K562 (cell line): ENCODE measurements around the gene TUBE1. TPM values are rescaled to one million over a fixed set of nuclear protein-coding genes. Genes with fewer than 3 reads are reported as not detected.

ENCODE experiments used
- ATAC-seq: fragments of 200-7000 bp; cut with Tn5 transposase; 3 replicates; pipeline ENCODE4 v1.9.1; 2020; ENCODE audit warnings: moderate library complexity
- BruUV-seq: library from RNA; stranded (reverse); fragments of 400-500 nt; replicated peaks from 2 replicates; lab custom pipeline; 2021; lab: Mats Ljungman, UMichigan
- CTCF ChIA-PET: fragments of 300-600 bp; formaldehyde crosslinking; extraction: SDS; loops from one replicate; lab custom pipeline; 2021; ENCODE audit warnings: low intra/inter-chr PET ratio; lab: Yijun Ruan, JAX
- POLR2A ChIA-PET: fragments of 300-600, 350-650 bp; sonication (Branson Sonifier 250); formaldehyde crosslinking; extraction: SDS; loops from one replicate; lab custom pipeline; 2021; ENCODE audit warnings: antibody characterized with exemption, inconsistent platforms; lab: Yijun Ruan, JAX
- DNase-seq, 4 experiments: peaks; one replicate each; pipeline versions ENCODE4 v3.0.0 to v3.0.0-alpha.2; 2011 to 2018; ENCODE audit warnings: low spot score in 3 of 4, mixed read lengths in 3 of 4; ENCODE audit errors: extremely low read depth in 1 of 4
- FAIRE-seq: peaks from 2 replicates; lab custom pipeline; 2011; peaks lifted over from hg19 to GRCh38; lab: Jason Lieb, UNC
- H2AFZ ChIP-seq: 2 replicates; pipeline ENCODE4 v1.6.0; 2011; ENCODE audit warnings: low read depth, low read length, control low read depth, inconsistent platforms
- H3K27ac ChIP-seq: fragments of 200-600 bp; 3 replicates; pipeline ENCODE4 v1.8.0; 2011; ENCODE audit warnings: low read depth, mild to moderate bottlenecking, control low read depth, inconsistent platforms, low read length, moderate library complexity, mixed read lengths; ENCODE audit errors: extremely low read depth
- H3K27me3 ChIP-seq, 2 experiments: fragments of 300-600 bp in 1 of 2; 2 replicates in 1 of 2; 3 replicates in 1 of 2; pipeline versions ENCODE4 v1.6.0 to v1.8.0; 2011; ENCODE audit warnings: inconsistent platforms in 2 of 2, low read length in 2 of 2, mild to moderate bottlenecking in 1 of 2, mixed read lengths in 1 of 2, moderate library complexity in 1 of 2; ENCODE audit not compliant: control insufficient read depth in 2 of 2, insufficient read depth in 2 of 2
- H3K36me3 ChIP-seq: fragments of 300-600 bp; 3 replicates; pipeline ENCODE4 v1.8.0; 2011; ENCODE audit warnings: mild to moderate bottlenecking, low read length, inconsistent platforms; ENCODE audit not compliant: control insufficient read depth, insufficient read depth
- H3K4me1 ChIP-seq, 2 experiments: fragments of 200-600 bp in 1 of 2; replicated peaks in 1 of 2; 2 replicates in 1 of 2; 3 replicates in 1 of 2; pipeline versions ENCODE4 v1.5.1 to v1.8.0; 2011; ENCODE audit warnings: inconsistent platforms in 2 of 2, low read length in 2 of 2, mild to moderate bottlenecking in 1 of 2, mixed read lengths in 1 of 2, moderate library complexity in 1 of 2; ENCODE audit not compliant: control insufficient read depth in 2 of 2, insufficient read depth in 2 of 2
- H3K4me2 ChIP-seq: 2 replicates; pipeline ENCODE4 v1.6.1; 2011; ENCODE audit warnings: low read length, control low read depth, inconsistent platforms, mixed read lengths; ENCODE audit not compliant: insufficient read depth
- H3K4me3 ChIP-seq: fragments of 200-600 bp; sonication (generic), shearing (Covaris generic); 2 replicates; pipeline ENCODE4 v1.5.1; 2016; ENCODE audit warnings: control low read depth, inconsistent platforms
- H3K79me2 ChIP-seq: fragments of 200-600 bp; 3 replicates; pipeline ENCODE4 v1.8.0; 2011; ENCODE audit warnings: low read length, inconsistent platforms; ENCODE audit not compliant: control insufficient read depth, insufficient read depth
- H3K9ac ChIP-seq, 2 experiments: 2 replicates each; pipeline versions ENCODE4 v1.6.0 to v1.6.1; 2011; ENCODE audit warnings: low read depth in 2 of 2, low read length in 2 of 2, control low read depth in 1 of 2, inconsistent platforms in 1 of 2, mild to moderate bottlenecking in 1 of 2, mixed read lengths in 1 of 2; ENCODE audit not compliant: insufficient read depth in 1 of 2
- H3K9me1 ChIP-seq: one replicate; pipeline ENCODE4 v1.6.0; 2011; ENCODE audit warnings: inconsistent platforms, mild to moderate bottlenecking, low read length, moderate library complexity; ENCODE audit not compliant: control insufficient read depth, insufficient read depth
- H3K9me3 ChIP-seq: replicated peaks from 2 replicates; pipeline ENCODE4 v1.5.1; 2011; ENCODE audit warnings: low read depth, low read length, inconsistent platforms; ENCODE audit not compliant: control insufficient read depth, insufficient read depth
- H4K20me1 ChIP-seq: replicated peaks from 2 replicates; pipeline ENCODE4 v1.6.1; 2011; ENCODE audit warnings: low read length, inconsistent platforms, mixed read lengths; ENCODE audit not compliant: control insufficient read depth, insufficient read depth
- CBX8 ChIP-seq: fragments of 200-600 bp; sonication (generic); IDR thresholded peaks from 2 replicates; pipeline ENCODE4 v1.6.1; 2012; ENCODE audit warnings: borderline replicate concordance, mixed run types, low read depth, mild to moderate bottlenecking, moderate library complexity, mixed read lengths, low read length, control low read depth, inconsistent platforms; ENCODE audit not compliant: poor library complexity, severe bottlenecking; ENCODE audit errors: extremely low read depth
- GABPB2 ChIP-seq: fragments of 250-450 bp; sonication (Bioruptor Pico); conservative IDR thresholded peaks from 2 replicates; pipeline ENCODE4 v1.5.1; 2021; ENCODE audit warnings: mild to moderate bottlenecking
- GTF2A2 ChIP-seq: IDR thresholded peaks from 2 replicates; pipeline ENCODE4 v1.6.1; 2016; ENCODE audit warnings: mild to moderate bottlenecking, missing genetic modification characterization, missing compliant biosample characterization
- NFRKB ChIP-seq: fragments of 450-650 bp; IDR thresholded peaks from 2 replicates; pipeline ENCODE4 v1.6.1; 2016; ENCODE audit warnings: low read depth
- NR1H2 ChIP-seq: sonication (generic); formaldehyde crosslinking; IDR thresholded peaks from 2 replicates; pipeline ENCODE4 v1.4.0; 2020; ENCODE audit warnings: mild to moderate bottlenecking, missing genetic modification reagents
- NR4A1 ChIP-seq, 2 experiments: fragments of 250-450 bp in 1 of 2; fragments of 450-650 bp in 1 of 2; sonication (Bioruptor Pico) in 1 of 2; IDR thresholded peaks; 2 replicates each; pipeline versions ENCODE4 v1.4.0 to v1.6.1; 2016 to 2020; ENCODE audit warnings: mild to moderate bottlenecking in 2 of 2, missing compliant biosample characterization in 1 of 2, missing genetic modification characterization in 1 of 2, moderate library complexity in 1 of 2
- RFX1 ChIP-seq: fragments of 450-650 bp; IDR thresholded peaks from 2 replicates; pipeline ENCODE4 v1.6.1; 2016; ENCODE audit warnings: mild to moderate bottlenecking, moderate library complexity
- RNF2 ChIP-seq: sonication (generic); IDR thresholded peaks from 2 replicates; pipeline ENCODE4 v1.6.1; 2016
- SRSF7 ChIP-seq: fragments of 200-400 bp; formaldehyde crosslinking; optimal IDR thresholded peaks from 2 replicates; pipeline ENCODE3; 2017; ENCODE audit warnings: mild to moderate bottlenecking, low read depth, low read length
- ZNF445 ChIP-seq: fragments of 250-450 bp; sonication (Bioruptor Pico); IDR thresholded peaks from 2 replicates; pipeline ENCODE4 v1.4.0; 2020; ENCODE audit warnings: low read depth, mild to moderate bottlenecking, moderate library complexity
- WGBS: fragments of 100-300 bp; shearing (Covaris generic); methylation state at CpG from one replicate; pipeline ENCODE4 v1.1.6; 2016; ENCODE audit warnings: low coverage, mixed read lengths; ENCODE audit not compliant: insufficient coverage; ENCODE audit errors: missing lambda C conversion rate; 5-methylcytosine and 5-hydroxymethylcytosine counted together
- in situ Hi-C: fragments of 300-500 bp; cut with MboI; formaldehyde crosslinking; loops from 4 replicates; pipeline ENCODE4 v1.15.0; 2018; ENCODE audit warnings: inconsistent platforms, mixed read lengths
- intact Hi-C: fragments of 100-400 bp; cut with micrococcal nuclease; formaldehyde crosslinking; loops from 2 replicates; pipeline ENCODE4 v1.14.2; 2022
- polyA plus RNA-seq, 8 experiments: library from polyadenylated mRNA; depleted of rRNA in 4 of 8; stranded (reverse) in 5 of 8; unstranded in 3 of 8; fragments of >200 nt; fragmentation: Nextera tagmentation in 2 of 8; fragmentation: Illumina TruSeq in 1 of 8; extraction: Ambion mirVana in 2 of 8; extraction: Trizol in 1 of 8; gene quantifications; 2 replicates each; pipeline versions ENCODE4 v1.2.1 to v1.2.3, GENCODE V29; 2011 to 2014; ENCODE audit warnings: inconsistent platforms in 1 of 8, missing spikeins in 1 of 8
- total RNA-seq, 7 experiments: library from RNA; depleted of rRNA in 6 of 7; stranded (reverse); fragments of >200 nt in 6 of 7; fragmentation: Illumina TruSeq in 2 of 7; extraction: Trizol in 2 of 7; gene quantifications; 2 replicates each; pipeline versions ENCODE4 v1.2.1 to v1.2.3, GENCODE V29; 2011 to 2021; ENCODE audit warnings: low replicate concordance in 1 of 7

Gene TUBE1
- total and polyA plus RNA-seq, 9 of the 15 experiments (the other 6 are each of a cell fraction or from before 2014, with no cell fraction given), result 18.9 to 58.4 (median 30.8) TPM

DNA sequence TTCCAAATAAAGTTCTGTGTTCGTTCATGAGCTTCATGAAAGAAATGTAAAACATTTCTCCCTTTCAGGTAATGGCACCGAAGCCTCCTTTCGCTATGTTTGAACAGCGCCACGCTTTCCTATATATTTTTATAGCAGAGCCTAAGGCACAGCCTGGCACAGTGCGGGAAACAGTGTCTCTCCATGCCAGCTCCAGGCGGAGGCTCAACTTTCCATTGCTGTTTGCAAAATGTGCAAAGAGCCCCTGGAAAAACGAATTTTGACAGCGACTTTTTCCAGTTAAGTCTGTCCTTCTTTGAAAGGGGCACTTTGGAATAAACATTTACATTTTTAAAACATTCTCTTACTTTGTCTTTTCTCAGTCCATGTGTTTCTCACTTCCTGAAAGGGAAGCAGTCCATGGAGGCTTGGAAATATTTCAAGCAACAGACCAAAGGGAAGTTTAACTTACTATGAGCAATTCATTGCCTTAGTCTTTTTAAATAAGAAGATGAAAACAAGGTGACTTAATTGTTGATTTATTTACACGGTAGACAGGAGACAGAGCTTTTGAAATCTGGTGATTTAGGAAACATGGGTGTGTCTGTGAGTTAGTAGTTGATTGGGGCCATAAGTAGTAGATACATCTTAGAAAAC, 32.6 kb downstream of the TUBE1 start:
- no peaks in the 10 kb centered on the region for H3K9me1 ChIP-seq
- in situ Hi-C loops, result no loop called here
- TF ChIP-seq SRSF7 (no peak), RNF2 (peak; percentile 50; the same call in 1 of the 2 replicates), CBX8 (peak; percentile 90), GTF2A2 (tag) (no peak), ZNF445 (CRISPR knock-in tag) (no peak), RFX1 (no peak), GABPB2 (CRISPR knock-in tag) (no peak), NFRKB (no peak), NR4A1 (CRISPR knock-in tag; IDR thresholded peaks at IDR 0.05) (no peak), NR4A1 (tag; IDR thresholded peaks at IDR 0.05) (peak; percentile 14; the same call in 1 of the 2 replicates), NR1H2 (no peak)
- intact Hi-C loops, result no loop called here
- no peaks in the 10 kb centered on the region for H3K36me3 ChIP-seq
- no TSS peak for BruUV-seq
- ATAC-seq, result peak; percentile 20; the same call in 1 of the 3 replicates
- no peak overlapping the region for H3K27ac ChIP-seq
- H4K20me1 ChIP-seq, result no peaks in the 10 kb centered on the region
- WGBS, result 5% methylated on average over 10 of the region's 10 CpGs
- H3K4me3 ChIP-seq, result no peak overlapping the region
- H3K27me3 ChIP-seq, result peaks cover 20 to 33% of the 10 kb centered on the region in 2 experiments
- no peaks in the 10 kb centered on the region for H3K79me2 ChIP-seq
- H3K9me3 ChIP-seq, result no peaks in the 10 kb centered on the region
- peak overlapping the region; percentile 46 for H3K4me2 ChIP-seq
- ChIA-PET CTCF (no interaction called here), POLR2A (interaction anchor here (1.1 kb wide), 1 partner anchor 10 kb away, joined by 4 read pairs; no protein-coding TSS in a partner anchor)
- H3K9ac ChIP-seq, result no peak overlapping the region
- peak overlapping the region; percentile 76 for H2AFZ ChIP-seq
- H3K4me1 ChIP-seq, result peaks cover 0 to 5% of the 10 kb centered on the region in 2 experiments; a peak in 1 of 5 replicates
- no peak for DNase-seq
- no peak for FAIRE-seq
